SW480 (cell line): ENCODE data around the gene PHF21B.
A peak's percentile ranks its signal among the peaks of the same experiment; 100 is the strongest.

ENCODE experiments used
- DNase-seq: peaks from one replicate; pipeline ENCODE4 v3.0.0-alpha.2; 2016; ENCODE audit warnings: low spot score

The PHF21B gene

GRCh38 chr22:44892803-44893730 is 116.7 kb downstream of the PHF21B start:
- DNase-seq: no peak

- no peak for DNase-seq
These were observed 117.6 kb downstream of the PHF21B start for GRCh38 chr22:44892243-44892642.

DNA sequence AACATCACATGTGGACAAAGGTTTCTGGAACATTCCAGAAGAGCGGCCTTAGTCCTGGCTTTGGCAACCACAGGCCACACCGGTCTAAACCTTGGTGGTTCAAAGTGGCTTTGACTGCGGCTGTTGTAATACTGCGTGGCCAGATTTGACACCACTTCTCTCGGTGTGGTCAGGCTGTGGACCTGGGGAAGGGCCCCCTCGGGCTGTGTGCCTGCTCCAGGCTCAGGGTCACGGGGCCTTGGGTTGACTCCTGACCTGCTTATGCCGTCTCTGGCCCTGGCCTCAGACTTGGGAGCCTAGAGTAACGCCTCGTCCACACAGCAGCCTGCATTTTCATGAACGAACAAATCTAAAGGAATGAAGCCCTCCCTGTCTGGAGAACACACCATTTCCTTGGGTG is 118.0 kb downstream of the PHF21B start:
- DNase-seq: no peak

DNA sequence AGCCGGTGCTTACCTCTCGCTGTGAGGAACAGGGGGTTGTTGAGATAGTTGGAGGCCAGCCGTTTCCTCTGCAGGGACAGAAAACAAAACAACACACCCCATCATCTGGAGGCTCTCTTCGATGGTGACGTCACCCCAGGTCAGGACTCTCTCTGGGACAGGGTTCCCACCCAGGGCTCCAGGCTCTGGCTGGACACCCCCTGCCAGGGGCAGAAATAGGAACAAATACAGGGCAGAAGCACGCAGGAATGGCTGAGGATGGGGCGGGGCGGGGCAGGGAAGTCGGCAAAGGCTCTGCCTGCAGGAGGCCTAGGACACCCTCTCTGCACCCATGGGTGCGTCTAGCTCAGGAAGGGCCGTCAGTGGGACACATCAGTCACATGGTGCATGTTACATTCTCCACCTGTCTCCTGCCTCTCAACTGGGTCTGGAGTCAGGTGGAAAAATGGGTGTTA is 118.5 kb downstream of the PHF21B start:
- no peak for DNase-seq

DNA sequence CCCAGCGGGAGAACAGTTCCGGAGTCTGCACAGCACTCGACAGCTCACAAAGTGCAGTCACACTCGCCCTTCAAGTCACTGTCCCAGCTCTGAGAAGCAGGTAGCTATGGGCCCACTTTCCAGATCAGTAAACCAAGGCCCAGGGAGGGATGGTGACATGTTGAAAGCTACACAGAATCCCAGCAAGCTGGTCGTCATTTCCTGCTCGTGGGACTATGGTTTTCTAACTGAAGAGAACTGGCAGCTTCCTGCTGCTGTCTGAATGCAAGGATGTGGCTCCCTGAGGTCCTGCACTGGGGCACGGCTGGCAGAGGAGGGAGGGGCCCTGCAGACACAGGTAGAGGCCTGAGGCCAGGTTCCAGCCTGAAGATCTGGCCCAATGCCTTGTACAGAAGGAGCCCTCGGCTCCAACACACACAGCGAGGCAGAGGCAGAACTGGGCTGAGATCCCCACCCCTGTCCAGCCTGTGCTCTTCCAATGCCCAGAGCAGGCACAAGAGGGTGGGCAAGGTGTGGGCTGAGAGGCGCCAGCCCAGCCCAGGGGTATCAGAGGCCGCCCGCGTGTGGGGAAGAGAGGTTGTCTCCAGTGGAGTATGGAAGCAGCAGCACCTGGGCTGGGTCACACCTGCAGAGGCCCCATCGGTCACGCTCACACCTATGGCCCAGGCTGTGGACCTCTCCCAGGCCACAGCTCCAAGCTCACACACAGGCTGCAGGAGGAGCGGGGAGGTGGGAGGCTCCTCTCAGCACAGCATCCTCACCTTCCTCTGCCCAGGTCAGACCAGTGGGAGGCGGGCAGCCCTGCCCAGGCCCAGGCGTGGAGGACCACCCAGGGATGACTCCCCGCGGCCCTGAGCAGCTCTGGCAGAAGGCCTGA is 119.2 kb downstream of the PHF21B start:
- no peak for DNase-seq

GRCh38 chr22:44889255-44889878 is 120.4 kb downstream of the PHF21B start:
- DNase-seq: no peak

DNA sequence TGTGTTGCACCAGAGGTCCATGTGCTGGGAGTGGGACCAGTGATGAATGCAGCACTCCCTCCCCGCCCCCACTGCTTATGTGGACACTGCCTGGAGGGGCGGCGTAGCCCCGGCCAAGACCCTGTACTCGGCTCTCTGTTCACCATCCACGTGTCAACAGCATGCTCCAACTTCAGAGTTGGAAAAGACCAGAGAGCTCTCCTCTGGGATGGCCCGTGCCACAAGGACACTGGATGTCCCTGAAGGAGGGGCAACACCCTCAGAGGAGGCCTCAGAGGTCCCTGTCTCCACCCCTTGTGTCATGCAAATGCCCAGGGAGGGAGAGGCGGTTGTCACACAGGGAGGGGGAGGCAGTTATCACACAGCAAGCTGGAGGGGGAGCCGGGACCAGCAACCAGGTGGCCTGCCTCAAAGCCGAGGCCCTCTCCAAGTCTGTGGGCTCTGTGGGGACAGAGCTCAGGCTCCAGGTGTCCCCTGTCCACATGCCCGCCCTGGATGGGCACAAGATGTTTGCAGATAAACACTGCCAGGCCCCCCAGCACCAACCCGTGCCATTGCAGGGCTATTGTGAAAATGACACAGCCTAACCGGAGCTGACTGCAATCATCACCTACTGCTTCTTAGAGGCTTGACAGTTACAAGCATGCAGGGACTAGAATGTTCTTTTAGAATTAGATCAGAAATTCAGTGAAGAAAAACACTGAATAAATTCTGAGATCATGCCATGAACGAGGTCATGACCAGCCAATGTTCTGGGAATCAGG is 121.1 kb downstream of the PHF21B start:
- no peak for DNase-seq

DNA sequence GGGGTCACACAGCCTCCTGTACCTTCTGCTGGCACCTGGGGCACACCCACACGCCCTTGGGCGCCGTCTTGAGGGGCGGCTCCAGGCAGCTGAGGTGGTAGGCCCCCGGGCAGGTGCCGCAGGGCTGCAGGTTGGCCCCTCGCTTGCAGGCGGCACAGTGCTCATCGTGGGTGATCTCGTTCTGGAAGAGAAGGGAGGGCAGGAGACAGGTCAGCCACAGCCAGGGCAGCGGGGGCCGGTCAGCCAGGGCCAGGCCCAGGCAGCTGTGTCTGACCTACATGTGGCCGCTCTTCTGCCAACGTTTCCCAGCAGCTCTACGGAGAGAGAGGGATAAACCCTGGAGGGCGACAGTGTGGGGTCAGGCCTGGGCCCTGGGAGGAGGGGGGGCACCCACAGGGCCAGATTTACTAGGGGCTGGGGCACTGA is 121.9 kb downstream of the PHF21B start:
- DNase-seq: no peak

GRCh38 chr22:44885806-44886360 is 123.9 kb downstream of the PHF21B start:
- DNase-seq: no peak

DNA sequence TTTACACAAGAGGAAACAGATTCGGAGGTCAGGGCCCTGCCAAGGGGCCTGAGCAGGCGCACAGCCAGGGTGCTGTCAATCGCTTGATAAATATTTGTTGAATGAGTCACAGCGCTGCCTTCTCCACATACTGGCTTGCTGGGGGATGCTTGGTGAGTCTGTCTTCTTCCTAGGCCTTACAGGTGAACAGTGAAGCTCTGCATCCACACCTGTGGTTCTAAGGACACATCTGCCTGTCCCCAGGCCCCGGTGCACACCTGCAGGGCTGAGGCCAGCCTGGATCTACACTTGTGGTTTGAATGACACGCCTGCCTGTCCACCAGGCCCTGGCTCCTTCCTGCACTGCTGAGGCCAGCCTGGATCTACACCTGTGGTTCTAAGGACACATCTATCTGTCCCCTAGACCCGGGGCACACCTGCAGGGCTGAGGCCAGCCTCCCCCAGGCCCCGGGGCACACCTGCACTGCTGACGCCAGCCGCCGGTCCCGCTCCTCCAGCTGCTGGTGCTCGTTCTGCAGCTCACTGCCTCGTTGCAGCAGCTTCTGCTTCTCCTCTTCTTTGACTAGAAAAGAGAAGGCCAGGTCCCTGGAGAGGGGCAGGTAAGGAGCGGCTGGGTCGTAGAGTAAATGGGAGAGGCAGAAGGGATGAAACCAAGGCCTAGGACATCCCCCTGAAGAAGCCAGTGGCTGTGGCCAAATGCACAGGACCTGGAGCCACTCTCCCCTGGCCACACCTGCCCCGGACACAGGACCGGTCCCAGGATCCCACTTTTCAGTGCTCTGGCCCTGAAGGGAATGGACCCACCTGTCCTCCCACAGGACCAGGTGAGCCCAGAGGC is 124.6 kb downstream of the PHF21B start:
- peak; percentile 42 for DNase-seq

DNA sequence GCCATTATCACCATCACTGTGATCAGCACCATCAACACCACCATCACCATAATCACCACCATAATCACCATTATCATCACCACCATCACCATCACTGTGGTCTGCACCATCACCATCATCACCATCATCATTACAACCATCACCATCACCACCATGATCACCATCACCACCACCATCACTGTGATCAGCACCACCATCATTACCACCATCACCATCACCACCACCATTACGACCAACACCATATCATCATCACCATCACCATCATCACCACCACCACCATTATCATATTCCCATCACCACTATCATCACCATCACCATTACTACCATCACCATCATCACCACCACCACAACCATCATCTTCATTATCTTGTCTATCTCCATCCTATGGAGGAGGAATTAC is 125.2 kb downstream of the PHF21B start:
- no peak for DNase-seq

GRCh38 chr22:44883011-44883421 is 126.8 kb downstream of the PHF21B start:
- DNase-seq: no peak

DNA sequence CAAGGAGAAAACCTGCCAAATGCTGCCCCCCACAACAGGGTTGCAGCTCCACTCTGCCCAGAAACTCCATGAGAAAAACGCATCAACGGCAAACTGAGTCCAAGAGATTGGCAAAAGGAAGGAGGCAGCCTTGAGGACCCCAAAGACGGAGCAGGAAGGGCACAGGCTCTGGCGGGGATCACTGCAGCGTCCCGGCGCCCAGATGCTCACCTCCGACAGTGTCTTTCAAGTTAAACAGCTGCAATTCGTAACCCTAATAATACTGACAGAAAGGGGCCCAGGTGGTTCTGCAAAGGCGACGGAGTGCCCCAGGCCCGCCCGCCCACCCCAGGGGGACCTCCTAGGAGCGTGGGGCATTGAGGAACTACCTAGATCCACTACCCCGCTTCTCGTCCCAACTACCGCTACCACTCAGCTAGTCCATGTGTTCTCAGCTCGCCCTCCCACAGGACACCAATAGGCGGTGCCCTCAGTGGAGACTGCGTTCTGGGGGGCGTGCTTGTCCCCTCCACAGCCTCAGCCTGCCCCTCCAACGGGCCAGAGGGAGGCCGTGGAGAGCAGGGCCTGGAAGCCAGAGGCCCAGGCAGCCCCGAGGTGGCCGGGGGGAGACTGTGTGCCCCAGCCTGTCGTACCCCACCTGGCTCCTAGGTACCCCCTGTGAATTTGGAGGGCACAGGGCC is 127.4 kb downstream of the PHF21B start:
- no peak for DNase-seq

- no peak for DNase-seq
These were observed 128.2 kb downstream of the PHF21B start for GRCh38 chr22:44881624-44882023.

- no peak for DNase-seq
These were observed 129.1 kb downstream of the PHF21B start for GRCh38 chr22:44880610-44881290.

- DNase-seq: no peak
These were observed 130.5 kb downstream of the PHF21B start for GRCh38 chr22:44879301-44879680.

DNA sequence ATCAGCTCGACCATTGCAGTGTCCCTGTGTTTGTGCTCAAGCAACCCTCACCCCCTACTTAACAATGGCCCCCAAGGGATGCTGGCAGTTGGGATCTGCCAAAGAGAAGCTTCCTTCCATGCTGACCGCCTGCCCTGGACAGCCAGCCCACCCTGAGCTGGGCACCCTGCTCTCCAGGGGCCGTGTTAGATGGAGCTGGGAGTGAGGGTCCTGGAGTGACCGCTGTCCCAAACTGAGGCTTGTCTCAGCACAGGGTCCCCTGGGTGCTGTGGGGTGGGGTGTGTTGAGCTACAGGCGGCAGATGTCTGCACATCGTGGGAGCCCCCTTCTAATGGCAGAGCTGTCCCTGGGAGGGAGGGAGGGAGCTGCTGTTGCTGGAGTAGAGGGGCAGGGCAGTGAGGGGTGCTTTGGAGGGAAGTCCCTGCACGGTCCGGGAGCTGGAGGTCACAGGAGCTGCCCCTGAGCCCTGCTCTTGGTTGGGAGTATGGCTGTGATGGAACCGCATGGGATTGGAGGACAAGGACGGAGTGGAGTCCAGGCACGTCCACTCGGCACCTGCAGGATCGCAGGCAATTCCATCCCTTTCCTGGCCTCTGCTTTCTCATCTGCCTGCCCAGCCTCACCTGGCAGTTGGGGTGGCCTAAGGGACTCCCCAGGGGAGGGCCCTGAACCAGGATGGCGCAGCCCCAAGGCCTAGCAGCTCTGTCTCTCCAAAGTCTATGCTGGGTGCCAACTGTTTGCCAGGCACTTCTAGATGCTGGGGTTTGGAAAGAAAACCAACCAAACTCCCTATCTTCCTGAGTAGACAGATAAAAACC is 131.1 kb downstream of the PHF21B start:
- no peak for DNase-seq

DNA sequence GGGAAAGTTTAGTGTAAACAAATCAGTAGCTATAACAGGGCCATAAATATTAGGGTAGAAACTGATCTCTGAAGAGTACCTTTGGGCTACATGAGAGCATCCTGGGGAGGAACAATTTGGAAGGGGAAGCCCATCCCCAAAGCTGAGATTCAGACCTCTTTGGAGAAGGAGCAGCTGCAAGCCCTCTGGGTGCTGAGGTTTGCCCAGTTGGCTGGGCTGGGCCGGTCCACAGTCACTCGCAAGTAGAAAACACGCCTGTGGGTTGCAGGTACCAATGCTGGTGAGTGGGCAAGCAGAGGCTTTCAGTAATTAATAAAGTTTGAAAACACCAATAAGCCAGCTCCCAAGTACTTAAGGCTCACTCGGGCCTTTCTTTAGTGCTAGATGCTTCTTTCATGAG is 132.9 kb downstream of the PHF21B start:
- no peak for DNase-seq
